Choroid plexus epithelial cell (primary cell): ENCODE measurements around the gene CD58.
A peak's percentile ranks its signal among the peaks of the same experiment; 100 is the strongest.

Experiments
- DNase-seq: peaks from one replicate; pipeline ENCODE4 v3.0.0-alpha.2; 2010; ENCODE audit warnings: low read depth
- H3K4me3 ChIP-seq: 2 replicates; pipeline ENCODE4 v1.5.1; 2011; ENCODE audit warnings: low read depth, mild to moderate bottlenecking, control low read depth, low read length, moderate library complexity
- CTCF ChIP-seq: conservative IDR thresholded peaks from 2 replicates; pipeline ENCODE4 v1.5.1; 2011; ENCODE audit warnings: low read depth, mild to moderate bottlenecking, control low read depth, inconsistent platforms, low read length, moderate library complexity

Gene CD58

DNA sequence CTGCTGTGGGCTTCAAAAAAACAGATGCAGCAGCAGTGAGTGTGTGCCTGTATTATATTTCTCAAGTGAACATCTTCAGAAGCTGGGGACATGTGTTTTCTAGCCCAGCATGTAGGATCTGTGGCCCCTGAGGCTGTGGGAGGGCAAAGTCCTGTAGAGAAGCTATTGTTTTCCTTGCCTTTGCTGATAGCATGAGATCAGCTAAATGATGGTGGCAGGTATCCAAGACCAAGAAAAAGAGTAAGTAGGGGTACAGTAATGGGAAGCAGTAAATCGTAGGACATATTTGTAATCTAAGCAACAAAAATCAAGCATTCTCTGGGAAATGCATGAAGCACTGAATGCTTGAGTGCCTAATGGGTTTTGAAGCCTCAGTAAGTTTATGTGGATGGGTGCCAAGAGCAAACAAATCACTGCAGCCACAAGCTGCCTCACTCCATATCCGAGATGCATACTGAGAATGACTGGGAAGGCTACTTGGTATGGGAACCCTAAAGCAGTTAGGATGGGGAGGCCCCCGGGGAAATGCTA is 98.3 kb downstream of the CD58 start:
- peak; percentile 51 for DNase-seq
- no peak overlapping the region for H3K4me3 ChIP-seq
- TF ChIP-seq CTCF: no peak

- no peak for DNase-seq
- TF ChIP-seq CTCF: no peak
- H3K4me3 ChIP-seq: no peak overlapping the region
Observed at GRCh38 chr1:116471241-116471640, 99.6 kb downstream of the CD58 start.

- no peak for DNase-seq
- no peak for TF ChIP-seq CTCF
- H3K4me3 ChIP-seq: no peak overlapping the region
Observed at GRCh38 chr1:116470671-116471070, 100.2 kb downstream of the CD58 start.

- no peak for DNase-seq
- no peak overlapping the region for H3K4me3 ChIP-seq
- TF ChIP-seq CTCF: no peak
Observed at GRCh38 chr1:116466810-116467557, 103.8 kb downstream of the CD58 start.

GRCh38 chr1:116465845-116466685 is 104.8 kb downstream of the CD58 start:
- no peak for TF ChIP-seq CTCF
- no peak overlapping the region for H3K4me3 ChIP-seq
- no peak for DNase-seq

- DNase-seq: no peak
- no peak for TF ChIP-seq CTCF
- no peak overlapping the region for H3K4me3 ChIP-seq
Observed at GRCh38 chr1:116465477-116465844, 105.4 kb downstream of the CD58 start.
